Measurements from ENCODE around the gene TLR1. TPM values are rescaled to one million over a fixed set of nuclear protein-coding genes. Genes with fewer than 3 reads are reported as not detected.

Gene TLR1
- total and polyA plus RNA-seq, 7 donors: 0.22 to 4.1 (median 1.7) TPM

DNA sequence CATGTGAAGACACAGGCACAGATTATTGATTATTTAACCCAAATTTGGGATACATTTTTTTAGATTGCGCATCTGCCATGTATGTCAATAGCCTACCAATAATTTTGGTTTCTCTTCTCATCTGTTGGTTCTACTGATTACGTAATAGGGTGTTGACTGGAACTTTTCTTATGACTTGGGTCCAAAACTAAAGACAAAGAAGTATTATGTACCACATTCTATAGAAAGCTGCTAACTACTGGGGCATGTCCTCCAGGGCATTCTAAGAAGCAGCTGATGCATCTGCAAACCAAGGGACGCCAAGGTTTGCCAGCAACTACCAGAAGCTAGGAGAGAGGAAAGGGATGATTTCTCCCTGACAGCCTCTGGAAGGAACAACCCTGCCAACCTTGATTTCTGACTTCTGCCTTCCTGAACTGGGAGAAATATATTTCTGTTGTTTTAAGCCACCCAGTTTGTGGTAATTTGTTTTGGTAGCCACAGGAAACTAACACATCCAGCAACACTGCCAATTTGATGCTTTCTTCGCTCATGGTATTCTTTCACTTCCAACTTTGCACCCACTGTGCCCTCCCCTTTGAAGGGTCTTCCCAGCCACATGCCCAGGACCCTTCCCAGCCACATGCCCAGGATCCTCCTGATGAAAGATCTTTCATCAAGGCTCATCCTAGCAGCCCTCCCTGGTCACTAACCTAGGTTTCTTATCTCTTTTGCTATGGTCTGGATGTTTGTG is 15.9 kb upstream of the TLR1 start:
- Histone ChIP-seq H3K9me3 (no peaks in the 10 kb centered on the region), H3K4me3 (no peak overlapping the region), H3K4me1 (no peaks in the 10 kb centered on the region), H3K27me3 (ENCODE audit: insufficient read depth in 3 of 3, low read length in 2 of 3) (peaks cover 0 to 3% (median 0%) of the 10 kb centered on the region in 3 donors), H3K36me3 (ENCODE audit: insufficient read depth in 1 of 2, low read depth in 1 of 2) (no peaks in the 10 kb centered on the region), H3K27ac (no peak overlapping the region)
- ATAC-seq (no peak), DNase-seq (no peak)
- WGBS, 3 donors: 74 to 76% (median 75%) methylated on average over 4 of the region's 4 CpGs
- TF ChIP-seq, protein P1, sequence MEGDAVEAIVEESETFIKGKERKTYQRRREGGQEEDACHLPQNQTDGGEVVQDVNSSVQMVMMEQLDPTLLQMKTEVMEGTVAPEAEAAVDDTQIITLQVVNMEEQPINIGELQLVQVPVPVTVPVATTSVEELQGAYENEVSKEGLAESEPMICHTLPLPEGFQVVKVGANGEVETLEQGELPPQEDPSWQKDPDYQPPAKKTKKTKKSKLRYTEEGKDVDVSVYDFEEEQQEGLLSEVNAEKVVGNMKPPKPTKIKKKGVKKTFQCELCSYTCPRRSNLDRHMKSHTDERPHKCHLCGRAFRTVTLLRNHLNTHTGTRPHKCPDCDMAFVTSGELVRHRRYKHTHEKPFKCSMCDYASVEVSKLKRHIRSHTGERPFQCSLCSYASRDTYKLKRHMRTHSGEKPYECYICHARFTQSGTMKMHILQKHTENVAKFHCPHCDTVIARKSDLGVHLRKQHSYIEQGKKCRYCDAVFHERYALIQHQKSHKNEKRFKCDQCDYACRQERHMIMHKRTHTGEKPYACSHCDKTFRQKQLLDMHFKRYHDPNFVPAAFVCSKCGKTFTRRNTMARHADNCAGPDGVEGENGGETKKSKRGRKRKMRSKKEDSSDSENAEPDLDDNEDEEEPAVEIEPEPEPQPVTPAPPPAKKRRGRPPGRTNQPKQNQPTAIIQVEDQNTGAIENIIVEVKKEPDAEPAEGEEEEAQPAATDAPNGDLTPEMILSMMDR (IDR thresholded peaks at IDR 0.05): no peak
- intact Hi-C loops (cut with DNase I): no loop called here

DNA sequence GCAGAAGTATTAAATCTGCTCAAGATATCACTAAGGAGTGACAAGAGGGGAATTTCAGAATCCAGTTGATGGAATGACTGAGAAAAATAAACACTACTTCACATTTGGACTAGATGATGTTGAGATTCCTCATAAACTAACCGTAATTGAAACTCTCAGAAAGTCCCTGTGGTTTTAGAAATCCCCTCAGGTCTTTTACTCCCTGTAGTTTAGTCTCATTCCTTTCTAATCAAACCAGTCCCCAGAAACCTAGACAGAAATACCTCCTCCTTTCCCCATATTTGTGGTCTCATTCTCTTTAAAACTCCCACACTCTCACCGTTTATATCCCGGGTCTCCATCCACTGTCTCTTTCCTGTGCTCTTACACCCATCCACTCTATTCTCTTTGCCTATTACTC is 15.0 kb upstream of the TLR1 start:
- Histone ChIP-seq H3K4me3 (no peak overlapping the region), H3K36me3 (ENCODE audit: insufficient read depth in 1 of 2, low read depth in 1 of 2) (no peaks in the 10 kb centered on the region), H3K4me1 (no peaks in the 10 kb centered on the region), H3K9me3 (no peaks in the 10 kb centered on the region), H3K27me3 (ENCODE audit: insufficient read depth in 3 of 3, low read length in 2 of 3) (peaks cover 0 to 3% (median 0%) of the 10 kb centered on the region in 3 donors), H3K27ac (no peak overlapping the region)
- ATAC-seq: no peak
- no peak for DNase-seq
- intact Hi-C loops (cut with DNase I): no loop called here
- TF ChIP-seq, protein P1 (IDR thresholded peaks at IDR 0.05): no peak
- 70 to 87% (median 83%) methylated on average over 3 of the region's 3 CpGs for WGBS, 3 donors

DNA sequence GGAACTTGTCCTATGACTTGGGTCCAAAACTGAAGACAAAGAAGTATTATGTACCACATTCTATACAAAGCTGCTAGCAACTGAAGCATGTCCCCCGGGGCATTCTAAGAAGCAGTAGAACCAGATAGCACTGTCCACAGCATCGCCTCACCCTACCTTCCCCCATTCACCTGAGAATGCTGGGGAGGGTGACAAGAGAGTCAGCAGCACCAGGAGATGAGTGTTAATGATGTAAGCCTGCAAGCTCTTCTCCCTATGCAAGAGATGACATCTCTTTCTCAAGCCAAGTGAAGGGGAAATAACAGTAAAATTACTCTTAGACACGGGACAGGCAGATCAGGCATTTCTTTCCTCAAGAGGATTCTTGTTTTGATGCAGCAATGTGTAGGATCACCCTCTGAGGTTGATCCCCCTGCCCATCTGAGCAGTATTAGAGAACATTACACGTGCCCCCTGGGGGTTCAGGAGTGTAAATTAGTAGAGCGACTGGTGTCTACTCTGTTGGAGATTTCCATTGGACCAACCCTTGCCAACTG is 13.9 kb upstream of the TLR1 start:
- ATAC-seq: no peak
- TF ChIP-seq, protein P1 (IDR thresholded peaks at IDR 0.05): no peak
- intact Hi-C loops (cut with DNase I): no loop called here
- Histone ChIP-seq H3K4me3 (no peak overlapping the region), H3K27ac (no peak overlapping the region), H3K36me3 (ENCODE audit: insufficient read depth in 1 of 2, low read depth in 1 of 2) (no peaks in the 10 kb centered on the region), H3K9me3 (no peaks in the 10 kb centered on the region), H3K27me3 (ENCODE audit: insufficient read depth in 3 of 3, low read length in 2 of 3) (peaks cover 0 to 3% (median 0%) of the 10 kb centered on the region in 3 donors), H3K4me1 (no peaks in the 10 kb centered on the region)
- WGBS, 3 donors: 71 to 77% (median 73%) methylated on average over 5 of the region's 5 CpGs
- DNase-seq: no peak

DNA sequence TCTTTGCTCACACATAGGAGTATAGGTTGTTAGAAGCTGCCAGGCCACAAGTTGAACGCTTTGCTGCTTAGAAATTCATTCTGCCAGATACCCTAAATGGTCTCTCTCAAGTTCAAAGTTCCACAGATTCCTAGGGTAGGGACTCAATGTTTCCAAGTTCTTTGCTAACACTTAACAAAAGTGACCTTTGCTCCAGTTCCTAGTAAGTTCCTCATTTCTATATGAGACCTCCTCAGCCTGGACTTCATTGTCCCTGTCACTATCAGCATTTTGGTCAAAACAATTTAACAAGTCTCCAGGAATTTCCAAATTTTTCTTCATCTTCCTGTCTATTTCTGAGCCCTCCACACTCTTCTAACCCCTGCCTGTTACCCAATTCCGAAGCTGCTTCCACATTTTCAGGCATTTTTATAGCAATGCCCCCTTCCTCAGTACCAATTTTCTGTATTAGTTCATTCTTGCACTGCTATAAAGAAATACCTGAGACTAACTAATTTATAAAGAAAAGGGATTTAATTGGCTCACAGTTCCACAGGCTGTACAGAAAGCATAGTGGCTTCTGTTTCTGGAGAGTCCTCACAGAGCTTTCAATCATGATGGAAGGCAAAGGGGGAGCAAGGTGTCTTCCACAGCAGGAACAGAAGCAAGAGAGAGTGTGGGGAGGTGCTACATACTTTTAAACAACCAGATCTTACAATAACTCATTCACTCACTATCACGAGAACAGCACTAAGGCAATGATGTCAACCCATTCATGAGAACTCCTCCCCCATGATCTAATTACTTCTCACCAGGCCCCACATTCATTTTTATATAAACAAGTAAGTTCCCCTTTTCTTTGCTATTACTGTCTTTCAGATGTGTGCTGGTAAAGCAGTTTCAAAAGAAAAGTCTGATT is 11.5 kb upstream of the TLR1 start:
- 64 to 71% (median 65%) methylated on average over 3 of the region's 3 CpGs for WGBS, 3 donors
- Histone ChIP-seq H3K9me3 (no peaks in the 10 kb centered on the region), H3K27ac (peak overlapping the region; percentile 15), H3K4me1 (no peaks in the 10 kb centered on the region), H3K36me3 (ENCODE audit: insufficient read depth in 1 of 2, low read depth in 1 of 2) (no peaks in the 10 kb centered on the region), H3K4me3 (no peak overlapping the region), H3K27me3 (ENCODE audit: insufficient read depth in 3 of 3, low read length in 2 of 3) (peaks cover 0 to 3% (median 0%) of the 10 kb centered on the region in 3 donors)
- TF ChIP-seq, protein P1 (IDR thresholded peaks at IDR 0.05): no peak
- ATAC-seq (no peak), DNase-seq (no peak)
- intact Hi-C loops (cut with DNase I): no loop called here
